ENCODE results near the gene UBR3.
"Not testable (repeated sequence)": the region's sequence is repeated elsewhere in the genome, so short reads cannot be mapped to it uniquely, and the experiment has no call there.

UBR3 gene

DNA sequence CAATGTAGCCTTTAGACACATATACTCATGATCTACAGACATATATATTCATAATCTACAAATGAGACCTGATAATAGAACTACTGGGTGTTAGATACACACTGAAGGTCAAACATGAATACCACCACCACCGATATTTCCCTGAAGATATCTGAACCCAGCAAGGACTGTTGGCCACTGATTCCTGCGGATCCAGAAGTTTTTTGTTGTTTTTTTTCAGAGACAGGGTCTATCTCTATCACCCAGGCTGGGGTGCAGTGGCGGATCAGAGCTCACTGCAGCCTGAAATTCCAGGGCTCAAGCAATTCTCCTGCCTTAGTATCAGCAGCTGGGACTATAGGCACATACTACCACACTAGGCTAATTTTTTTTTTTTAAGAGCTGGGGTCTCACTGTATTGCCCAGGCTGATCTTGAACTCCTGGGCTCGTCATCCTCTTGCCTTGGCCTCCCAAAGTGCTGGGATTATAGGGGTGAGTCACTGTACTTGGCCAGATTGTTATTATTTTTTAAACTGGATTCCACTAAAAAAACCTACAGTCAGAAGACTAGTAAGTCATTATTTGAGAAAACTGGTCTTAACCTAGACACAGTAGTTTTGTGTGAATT is 4.4 kb upstream of the UBR3 start:
- DNase-seq: no peak

DNA sequence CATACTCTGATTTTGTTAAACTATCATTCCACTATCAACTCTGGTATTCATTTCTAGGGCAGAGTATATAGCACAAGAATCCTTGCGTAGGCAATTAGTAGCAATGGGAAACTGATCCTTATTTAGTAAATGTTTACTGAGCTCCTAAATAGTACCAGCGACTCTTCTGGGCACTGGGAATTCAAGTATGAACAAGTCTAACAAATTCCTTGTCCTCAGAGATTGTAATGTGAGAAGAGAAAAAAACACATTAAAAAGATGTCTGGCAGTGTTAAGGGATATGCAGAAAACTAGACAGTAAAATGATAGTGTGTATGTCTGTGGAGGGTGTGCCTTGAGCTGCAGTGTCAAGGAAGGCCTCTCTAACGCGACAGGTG is 3.3 kb upstream of the UBR3 start:
- no peak for DNase-seq

DNA sequence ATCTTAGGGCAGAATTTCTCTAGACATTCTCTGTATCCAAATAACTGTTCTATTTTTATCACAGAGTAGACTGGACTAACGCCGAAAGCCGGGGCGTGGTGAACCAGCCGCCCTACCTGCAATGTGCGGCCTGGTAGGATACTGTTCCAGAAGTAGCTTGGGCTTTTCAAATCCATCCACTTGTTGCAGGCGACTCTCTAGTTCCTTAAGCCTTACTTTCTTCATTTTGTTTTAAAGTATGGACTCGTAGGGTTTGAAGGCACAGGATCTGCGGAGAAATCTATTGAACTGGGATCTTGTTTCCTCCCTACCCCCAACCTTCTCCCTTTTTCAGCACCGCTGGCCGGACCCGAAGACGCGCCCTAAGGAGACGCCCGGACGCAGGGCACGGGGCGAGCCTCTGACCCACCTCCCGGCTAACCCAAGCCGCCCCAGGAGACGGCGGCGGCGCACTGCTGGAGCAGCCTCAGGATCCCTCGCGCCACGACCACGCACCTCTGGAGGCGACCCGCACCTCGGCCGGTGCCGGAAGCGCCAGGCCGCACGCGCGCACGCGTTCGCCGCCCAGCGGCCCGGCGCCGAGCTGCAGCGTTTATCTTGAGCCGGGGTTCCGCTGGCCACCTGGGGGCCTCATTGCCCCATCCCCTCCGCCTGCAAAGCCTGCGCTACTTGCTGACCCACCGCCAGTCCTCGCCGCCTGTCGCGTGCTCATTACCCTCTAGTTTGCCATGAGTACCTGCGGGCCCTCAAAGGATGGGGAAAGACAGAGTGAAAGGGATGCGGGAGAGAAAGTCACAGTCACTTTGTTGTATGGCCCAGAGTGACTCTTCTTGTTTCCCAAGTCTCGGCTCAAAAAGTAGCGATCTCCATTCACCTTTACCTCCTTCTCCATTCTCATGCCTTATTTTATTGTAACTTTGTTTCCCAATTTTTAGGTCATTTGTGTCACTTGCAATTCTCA is 2.6 kb upstream of the UBR3 start, which contains the start of gene METTL5:
TSS of gene METTL5 (minus strand) at position 533 of the 961 bp plus-strand sequence. CDS start at position 225, 308 bp downstream.
- peak; percentile 78 for DNase-seq

DNA sequence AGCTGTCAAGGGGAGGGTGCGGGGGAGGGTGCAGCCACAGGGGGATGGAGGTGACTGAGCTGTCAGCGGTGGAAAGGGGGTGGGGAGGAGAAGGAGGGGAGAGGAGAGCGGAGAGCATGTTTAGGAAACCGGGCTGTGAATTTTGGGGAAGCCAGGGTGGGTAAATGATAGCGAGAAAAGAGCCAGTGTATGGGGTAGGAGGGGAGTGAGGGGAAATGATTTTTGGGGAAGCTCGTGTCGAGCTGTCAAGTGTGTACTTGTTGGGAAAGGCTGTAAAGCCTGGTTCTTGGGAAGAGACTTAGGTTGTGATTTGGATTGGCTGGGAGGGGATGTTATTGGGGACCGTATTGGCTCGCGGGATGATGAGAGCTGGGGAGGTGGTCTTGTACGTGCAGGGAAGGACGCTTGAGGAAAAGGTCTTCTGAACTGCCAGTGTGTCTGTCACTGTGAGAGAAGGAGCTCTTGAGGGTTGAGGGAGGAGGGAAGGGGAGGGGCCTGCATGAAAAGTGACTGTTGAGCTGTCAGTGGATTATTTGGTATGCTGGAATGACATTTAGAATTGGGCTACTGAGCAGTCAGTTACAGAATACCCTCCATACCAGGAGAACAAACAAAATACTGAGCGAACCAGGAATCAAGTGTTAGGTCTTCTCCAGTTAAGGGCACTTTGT is 1.0 kb downstream of the UBR3 start:
- DNase-seq: peak; percentile 63

DNA sequence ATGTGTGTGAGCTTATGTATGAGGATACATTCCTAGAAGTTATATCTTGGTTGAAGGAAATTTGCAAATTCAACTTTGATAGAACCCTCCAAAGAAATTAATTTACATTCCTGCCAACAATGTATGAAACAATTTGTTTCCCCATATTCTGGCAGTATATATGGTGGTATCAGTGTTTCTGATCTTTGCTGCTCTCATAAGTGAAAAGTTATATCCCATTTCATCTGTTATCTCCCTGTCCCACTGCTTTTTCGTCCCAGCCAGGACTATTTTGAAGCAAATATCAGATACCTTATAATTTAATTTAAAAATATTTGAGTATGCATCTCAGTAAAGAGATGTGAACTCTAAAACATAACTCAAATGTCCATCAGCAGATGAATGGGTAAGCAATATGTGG is 7.1 kb downstream of the UBR3 start:
- no peak for DNase-seq

DNA sequence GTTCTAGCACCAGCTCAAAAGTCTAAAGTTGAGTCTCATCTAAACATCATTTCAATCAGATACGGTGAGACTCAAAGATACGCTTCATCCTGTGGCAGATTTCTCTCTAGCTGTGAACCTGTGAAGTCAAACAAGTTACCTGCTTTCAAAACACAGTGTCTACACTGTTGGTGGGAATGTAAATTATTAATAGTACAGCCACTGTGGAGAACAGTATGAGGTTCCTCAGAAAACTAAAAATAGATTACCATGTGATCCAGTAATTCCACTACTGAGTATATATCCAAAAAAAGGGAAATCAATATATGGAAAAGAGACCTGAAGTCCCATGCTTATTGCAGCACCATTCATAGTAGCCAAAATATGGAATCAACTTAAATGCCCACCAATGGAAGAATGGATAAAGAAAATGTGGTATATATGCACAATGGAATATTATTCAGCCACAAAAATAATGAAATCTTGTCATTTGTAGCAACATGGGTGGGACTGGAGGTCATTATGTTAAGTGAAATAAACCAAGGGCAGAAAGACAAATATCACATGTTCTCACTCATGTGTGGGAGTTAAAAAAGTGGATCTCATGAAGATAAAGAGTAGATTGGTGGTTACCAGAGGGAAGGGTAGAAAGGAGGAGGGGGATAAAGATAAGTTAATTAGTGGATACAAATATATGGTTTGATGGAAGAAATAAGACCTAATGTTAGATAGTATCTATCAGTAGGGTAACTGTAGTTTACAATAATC is 11.7 kb downstream of the UBR3 start:
- no peak for DNase-seq

DNA sequence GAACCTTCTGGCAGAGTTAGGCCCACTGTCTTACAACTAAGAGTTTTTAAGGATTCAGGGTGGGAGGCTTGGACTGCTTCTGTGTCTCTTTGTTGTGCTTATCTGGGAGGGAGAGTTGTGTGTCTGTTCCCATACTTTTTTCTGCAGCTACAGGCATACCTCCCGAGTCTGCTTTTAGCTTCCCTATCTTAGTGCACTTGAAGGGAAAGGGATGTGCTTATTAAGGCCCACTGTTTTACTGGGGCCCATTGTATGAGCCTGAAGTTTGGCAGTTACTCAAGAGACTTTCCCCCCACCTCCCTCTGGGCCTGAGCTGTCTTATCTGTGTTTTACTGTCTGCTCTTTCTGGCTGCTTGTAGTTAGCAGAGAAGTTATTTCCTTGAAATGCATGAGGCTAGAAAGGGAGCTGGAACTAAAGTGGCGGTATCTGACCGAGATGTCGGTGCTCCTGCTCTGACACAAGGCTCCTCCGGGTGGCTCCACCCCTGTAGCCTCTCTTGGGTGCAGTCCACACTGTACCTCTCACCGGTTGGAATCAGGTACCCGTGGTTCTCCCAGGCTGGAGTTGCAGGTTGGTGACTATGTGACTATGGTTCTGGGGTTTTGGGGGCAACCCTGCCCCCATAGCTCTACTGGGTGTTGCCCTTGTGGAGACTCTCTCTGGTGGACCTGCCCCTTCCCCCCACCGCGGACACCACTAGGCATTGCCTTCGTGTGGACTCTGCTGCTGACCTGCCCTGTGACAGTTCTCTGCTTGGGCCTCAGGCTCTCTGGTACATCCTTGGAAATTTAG is 12.9 kb downstream of the UBR3 start:
- no peak for DNase-seq

DNA sequence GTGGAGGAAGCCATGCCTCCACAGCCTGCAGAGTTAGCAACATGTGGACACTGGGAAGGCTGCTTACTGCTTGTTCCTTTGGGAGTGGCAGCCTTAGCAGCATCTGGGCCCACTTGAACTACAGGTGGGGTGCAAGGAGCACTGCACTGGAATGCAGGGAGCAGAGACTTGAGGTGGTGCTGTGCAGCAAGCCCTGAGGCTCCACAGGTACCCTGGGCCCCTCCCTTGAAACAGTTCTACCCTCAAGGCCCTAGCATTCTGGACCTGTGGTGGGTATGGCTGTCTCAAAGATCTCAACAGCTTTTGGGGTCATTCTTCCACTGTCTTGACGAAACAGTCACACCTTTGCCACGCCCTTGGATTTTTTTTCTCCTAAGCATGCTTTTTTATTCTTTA is 13.5 kb downstream of the UBR3 start:
- no peak for DNase-seq

DNA sequence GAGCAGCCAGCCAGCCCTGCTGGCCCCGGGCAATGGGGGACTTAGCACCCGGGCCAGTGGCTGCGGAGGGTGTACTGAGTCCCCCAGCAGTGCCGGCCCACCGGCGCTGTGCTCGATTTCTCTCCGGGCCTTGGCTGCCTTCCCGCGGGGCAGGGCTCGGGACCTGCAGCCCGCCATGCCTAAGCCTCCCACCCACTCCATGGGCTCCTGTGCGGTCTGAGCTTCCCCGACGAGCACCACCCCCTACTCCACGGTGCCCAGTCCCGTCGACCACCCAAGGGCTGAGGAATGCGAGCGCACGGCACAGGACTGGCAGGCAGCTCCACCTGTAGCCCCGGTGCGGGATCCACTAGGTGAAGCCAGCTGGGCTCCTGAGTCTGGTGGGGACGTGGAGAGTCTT is 14.4 kb downstream of the UBR3 start:
- not testable (repeated sequence) for DNase-seq

DNA sequence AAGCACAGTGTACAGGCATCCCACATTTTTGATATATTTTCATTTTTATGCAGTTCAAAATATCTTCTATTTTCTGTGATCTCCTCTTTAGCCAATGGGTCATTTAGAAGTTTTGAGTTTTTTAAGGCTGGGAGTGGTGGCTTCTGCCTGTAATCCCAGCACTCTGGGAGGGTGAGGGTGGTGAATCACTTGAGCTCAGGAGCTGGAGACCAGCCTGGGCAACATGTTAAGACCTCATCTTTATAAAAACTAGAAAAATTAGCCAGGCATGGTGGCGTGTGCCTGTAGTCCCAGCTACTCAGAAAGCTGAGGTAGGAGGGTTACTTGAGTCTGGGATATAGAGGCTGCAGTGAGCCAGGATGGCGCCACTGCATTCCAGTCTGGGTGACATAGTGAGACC is 17.8 kb downstream of the UBR3 start:
- no peak for DNase-seq

DNA sequence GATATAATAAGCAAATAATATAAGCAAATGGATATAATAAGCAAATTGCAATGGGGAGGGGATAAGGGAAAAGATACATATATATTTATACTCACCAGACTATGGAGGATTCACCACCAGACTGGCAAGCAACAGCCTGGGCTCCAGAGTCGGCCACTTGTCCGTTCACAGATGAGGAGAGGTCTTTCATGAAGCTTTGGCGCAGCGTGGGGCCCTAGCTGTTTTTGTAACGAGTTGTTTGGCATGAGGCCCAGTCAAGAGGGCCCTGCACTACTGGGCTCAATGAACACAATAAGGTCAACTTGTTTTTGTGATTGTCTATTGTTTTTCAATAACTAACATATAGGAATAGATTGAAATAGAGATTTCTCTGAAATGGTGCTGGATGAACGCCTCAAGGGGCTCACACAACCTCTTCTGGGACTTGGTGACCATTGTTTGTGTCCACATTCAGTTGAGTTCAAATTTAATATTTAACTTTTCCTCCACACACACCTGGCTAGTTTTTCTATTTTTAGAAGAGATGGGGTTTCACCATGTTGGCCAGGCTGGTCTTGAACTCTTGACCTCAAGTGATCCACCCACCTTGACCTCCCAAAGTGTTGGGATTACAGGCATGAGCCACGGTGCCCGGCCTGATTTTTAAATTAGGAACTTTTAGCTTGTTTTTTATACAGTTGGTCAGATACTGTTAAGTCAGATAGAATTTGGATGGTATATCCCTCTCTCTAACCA is 21.9 kb downstream of the UBR3 start:
- not testable (repeated sequence) for DNase-seq

DNA sequence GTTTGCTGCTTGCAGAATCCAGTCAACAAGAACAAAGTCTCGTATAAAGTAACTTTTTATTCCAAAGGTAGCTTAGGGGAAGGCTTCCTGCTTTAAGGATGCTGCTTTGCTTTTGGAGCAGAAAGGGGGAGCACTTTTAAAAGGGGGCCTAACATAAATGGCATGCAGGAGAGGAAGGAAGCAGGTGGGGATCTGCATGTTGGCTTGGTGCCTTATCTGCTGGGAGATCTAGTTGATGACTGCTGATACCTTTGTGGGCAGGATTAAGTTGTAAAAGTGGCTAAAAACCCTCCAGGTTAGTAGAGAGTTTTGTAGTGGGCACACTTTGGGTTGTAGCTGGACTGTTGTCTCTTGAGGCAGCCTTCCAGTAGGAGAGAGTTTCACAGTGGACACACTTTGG is 22.5 kb downstream of the UBR3 start:
- DNase-seq: no peak

DNA sequence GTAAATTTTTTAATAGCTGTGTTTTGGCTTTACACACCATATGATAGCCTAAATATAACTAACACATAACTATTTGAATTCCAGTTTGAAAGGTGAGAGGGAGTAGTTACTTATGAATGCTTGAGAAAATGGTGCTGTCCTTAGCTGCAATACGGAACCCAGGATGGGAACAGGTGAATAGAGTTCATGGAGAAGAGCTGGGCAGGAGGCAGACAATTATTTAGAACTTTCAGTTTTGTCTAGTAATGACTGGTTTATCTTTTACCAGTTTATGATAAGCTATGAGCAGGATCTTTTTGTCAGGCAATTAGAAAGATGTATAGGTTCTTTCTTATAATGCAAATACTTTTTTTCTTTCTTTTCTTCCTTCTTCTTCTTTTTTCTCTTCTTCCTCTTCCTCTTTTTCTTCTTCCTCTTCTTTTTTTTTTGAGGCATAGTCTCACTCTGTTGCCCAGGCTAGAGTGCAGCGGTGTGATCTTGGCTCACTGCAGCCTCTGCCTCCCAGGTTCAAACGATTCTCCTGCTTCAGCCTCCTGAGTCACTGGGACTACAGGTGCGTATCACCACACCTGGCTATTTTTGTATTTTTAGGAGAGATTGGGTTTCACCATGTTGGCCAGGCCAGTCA is 25.9 kb downstream of the UBR3 start:
- DNase-seq: no peak

DNA sequence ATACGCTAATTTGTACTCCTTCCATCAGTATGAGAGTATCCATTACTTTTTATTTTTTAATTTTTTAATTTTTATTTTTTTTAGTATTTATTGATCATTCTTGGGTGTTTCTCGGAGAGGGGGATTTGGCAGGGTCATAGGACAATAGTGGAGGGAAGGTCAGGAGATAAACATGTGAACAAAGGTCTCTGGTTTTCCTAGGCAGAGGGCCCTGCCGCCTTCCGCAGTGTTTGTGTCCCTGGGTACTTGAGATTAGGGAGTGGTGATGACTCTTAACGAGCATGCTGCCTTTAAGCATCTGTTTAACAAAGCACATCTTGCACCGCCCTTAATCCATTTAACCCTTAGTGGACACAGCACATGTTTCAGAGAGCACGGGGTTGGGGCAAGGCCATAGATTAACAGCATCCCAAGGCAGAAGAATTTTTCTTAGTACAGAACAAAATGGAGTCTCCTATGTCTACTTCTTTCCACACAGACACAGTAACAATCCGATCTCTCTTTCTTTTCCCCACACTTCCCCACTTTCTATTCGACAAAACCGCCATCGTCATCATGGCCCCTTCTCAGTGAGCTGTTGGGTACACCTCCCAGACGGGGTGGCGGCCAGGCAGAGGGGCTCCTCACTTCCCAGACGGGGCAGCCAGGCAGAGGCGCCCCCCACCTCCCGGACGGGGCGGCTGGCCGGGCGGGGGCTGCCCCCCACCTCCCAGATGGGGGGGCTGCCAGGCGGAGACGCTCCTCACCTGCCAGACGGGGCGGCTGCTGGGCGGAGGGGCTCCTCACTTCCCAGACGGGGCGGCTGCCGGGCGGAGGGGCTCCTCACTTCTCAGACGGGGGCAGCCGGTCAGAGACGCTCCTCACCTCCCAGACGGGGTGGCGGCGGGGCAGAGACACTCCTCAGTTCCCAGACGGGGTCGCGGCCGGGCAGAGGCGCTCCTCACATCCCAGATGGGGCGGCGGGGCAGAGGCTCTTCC is 28.3 kb downstream of the UBR3 start:
- not testable (repeated sequence) for DNase-seq

DNA sequence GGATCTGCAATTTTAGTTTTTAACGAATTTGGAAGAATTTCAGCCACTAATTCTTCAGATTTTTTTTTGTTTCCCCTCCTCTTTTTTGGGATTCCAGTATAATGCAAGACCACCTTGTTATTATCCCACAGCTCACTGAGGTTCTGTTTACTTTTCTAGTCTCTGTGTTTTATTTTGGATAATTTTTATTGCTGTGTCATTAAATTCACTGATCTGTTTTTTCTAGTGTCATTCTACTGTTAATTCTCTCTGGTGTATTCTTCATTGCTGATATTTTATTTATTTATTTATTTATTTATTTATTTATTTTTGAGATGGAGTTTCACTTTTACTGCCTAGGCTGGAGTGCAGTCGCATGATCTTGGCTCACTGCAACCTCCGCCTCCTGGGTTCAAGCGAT is 32.2 kb downstream of the UBR3 start:
- no peak for DNase-seq

DNA sequence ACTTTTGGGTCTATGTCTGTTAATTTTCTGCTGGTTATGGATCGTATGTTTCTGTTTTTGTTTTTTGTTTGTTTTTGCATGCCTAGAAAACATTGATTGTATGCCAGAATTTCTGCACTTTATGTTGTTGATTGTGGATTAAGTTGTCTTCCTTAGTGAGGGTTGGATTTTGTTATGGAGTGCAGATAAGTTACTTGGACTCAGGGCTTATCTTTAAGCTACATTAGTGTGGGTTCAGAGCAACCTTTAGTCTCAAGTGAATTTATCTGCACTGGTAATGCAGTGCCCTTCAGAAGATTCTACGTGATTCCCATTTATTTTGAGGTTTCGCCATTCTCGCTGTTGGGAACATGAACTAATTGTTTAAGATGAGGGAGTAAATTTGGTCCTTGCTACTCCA is 32.9 kb downstream of the UBR3 start:
- DNase-seq: no peak

DNA sequence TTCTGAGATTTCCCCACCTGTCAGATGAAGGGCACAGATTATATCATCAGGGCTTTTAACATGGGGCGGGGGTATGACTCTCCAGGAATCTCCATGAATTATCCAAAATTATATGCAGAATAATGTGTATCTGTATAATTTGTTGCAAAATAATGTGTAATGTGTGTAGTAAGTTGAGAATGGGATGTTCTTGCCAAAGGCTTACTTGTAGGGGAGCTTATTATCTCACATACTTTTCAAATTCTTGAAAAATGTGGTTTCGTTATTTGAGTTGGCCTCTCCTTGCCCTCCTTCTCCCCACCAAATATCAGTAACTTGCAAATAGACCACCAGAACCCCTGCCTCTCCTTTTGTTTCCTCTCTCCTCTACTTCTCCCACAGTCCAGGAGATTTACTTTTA is 35.6 kb downstream of the UBR3 start:
- no peak for DNase-seq

DNA sequence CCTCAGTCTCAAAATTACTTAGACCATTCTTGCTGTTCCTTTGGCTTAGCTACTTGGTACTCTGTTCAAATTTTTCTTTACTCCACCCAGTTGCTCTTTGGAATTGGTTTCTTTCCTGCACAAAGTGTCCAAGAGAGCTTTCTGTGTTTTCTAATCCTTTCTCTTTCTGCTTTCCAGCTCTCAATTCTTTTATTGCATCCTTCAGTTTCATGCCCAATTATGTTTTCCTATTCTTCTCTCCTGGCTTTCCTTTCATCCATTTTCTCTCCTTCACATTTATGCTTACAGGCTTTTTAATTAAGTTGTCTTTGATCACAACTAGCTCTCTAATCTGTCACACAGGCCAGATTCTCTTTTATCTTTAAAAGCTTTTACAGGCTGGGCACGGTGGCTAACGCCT is 38.2 kb downstream of the UBR3 start:
- DNase-seq: no peak

DNA sequence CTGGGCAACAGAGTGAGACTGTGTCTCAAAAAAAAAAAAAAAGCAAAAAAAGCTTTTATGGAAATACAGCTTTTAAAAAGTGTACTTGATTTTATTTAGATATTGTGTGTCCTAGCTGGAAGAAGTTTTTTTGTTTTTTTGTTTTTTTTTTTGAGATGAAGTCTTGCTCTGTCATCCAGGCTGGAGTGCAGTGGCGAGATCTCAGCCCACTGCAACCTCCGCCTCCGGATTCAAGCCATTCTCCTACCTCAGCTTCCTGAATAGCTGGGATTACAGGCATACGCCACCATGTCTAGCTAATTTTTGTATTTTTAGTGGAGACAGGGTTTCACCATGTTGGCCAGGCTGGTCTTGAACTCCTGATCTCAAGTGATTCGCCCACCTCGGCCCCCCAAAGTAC is 39.0 kb downstream of the UBR3 start:
- DNase-seq: not testable (repeated sequence)

DNA sequence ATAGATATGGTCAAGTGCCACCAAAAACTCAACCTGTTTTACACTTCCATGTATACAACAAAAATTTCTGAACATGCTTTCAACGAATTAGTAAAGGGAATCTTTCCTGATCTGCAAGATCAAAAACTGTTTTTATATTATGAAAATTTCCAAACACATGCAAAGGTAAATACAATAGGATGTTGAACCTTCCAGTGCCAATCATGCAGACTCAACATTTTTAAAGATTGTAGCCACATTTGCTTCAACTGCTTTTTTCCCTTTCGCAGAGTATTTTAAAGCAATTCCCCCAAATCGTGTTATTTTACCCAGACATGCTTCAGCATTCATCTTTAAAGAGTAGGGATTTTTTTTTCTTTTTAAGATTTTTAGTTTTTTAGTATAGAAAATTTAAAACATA is 40.3 kb downstream of the UBR3 start:
- DNase-seq: no peak
